Nephron (organoid): ENCODE data around the gene NPM3.

Source experiments
- H3K27ac Mint-ChIP-seq, 3 experiments: 2 replicates each; pipeline ENCODE4 v1.8.0; 2020; ENCODE audit warnings: mixed read lengths in 3 of 3, mild to moderate bottlenecking in 2 of 3, moderate library complexity in 1 of 3
- H3K27me3 Mint-ChIP-seq: 2 replicates; pipeline ENCODE4 v1.8.0; 2021; ENCODE audit warnings: low read depth, mild to moderate bottlenecking, moderate library complexity, mixed read lengths
- H3K36me3 Mint-ChIP-seq: 2 replicates; pipeline ENCODE4 v1.8.0; 2020; ENCODE audit warnings: low read depth, mixed read lengths
- H3K4me1 Mint-ChIP-seq: 2 replicates; pipeline ENCODE4 v1.8.0; 2020; ENCODE audit warnings: mixed read lengths
- H3K4me3 Mint-ChIP-seq, 3 experiments: 2 replicates each; pipeline ENCODE4 v1.8.0; 2020; ENCODE audit warnings: mild to moderate bottlenecking in 3 of 3, mixed read lengths in 3 of 3, moderate library complexity in 2 of 3
- H3K9me3 Mint-ChIP-seq: 2 replicates; pipeline ENCODE4 v1.8.0; 2020; ENCODE audit warnings: mixed read lengths
- CTCF ChIP-seq, 3 experiments: fragments of 200-600 bp; sonication (generic); IDR thresholded peaks; one replicate each; pipeline ENCODE4 v1.5.0; 2021; ENCODE audit warnings: antibody characterized with exemption in 3 of 3; ENCODE audit not compliant: unreplicated experiment in 3 of 3

Gene NPM3

DNA sequence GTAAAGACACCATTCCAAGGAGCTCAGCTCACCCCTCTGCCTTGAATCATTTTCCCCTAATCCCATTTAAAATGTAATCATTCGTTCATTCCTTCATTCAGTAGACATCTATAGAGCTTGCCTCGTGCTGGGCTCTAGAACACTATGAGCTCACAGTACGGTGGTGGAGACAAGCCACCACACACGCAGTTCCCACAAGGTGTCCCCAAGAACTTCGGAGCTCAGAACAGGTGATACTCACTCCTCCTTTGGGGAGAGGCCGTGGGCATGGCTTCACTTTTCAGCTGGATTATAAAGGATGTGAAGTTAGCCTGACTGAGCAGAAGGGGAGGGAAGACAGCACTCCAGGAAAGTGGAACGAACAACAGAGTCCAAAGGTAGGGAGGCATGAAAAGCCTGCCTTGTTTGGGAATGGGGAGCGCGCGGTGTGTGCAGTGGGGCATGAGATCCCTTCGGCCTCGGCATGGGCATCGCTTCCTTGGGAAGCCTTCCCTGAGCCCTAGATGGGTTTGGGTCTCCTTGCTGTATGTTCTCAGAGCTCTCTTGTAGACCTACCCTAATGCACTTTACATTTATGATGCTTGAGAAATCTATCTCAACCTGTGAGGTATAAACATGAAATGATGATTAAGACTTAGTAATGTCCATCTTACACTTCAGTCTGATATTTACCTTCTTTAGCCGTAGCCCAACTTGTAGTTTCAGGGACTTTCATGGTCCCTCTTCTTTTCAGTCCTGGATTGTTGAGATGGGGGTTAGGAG, 35.8 kb upstream of the NPM3 start:
- no peaks in the 10 kb centered on the region for H3K9me3 Mint-ChIP-seq
- H3K4me1 Mint-ChIP-seq = peaks cover 39% of the 10 kb centered on the region
- peaks cover 4% of the 10 kb centered on the region for H3K36me3 Mint-ChIP-seq
- H3K27me3 Mint-ChIP-seq = no peaks in the 10 kb centered on the region
- TF ChIP-seq CTCF (IDR thresholded peaks at IDR 0.05; ENCODE audit: unreplicated experiment in 3 of 3) = no peak
- H3K27ac Mint-ChIP-seq = peak overlapping the region; percentile 91 to 98 (median 98)
- H3K4me3 Mint-ChIP-seq = peak overlapping the region; percentile 96 to 98 (median 97)

- H3K9me3 Mint-ChIP-seq = no peaks in the 10 kb centered on the region
- H3K4me3 Mint-ChIP-seq = peak within 1 kb of the TSS; percentile 96 to 98 (median 97)
- peaks cover 46% of the 10 kb centered on the region for H3K4me1 Mint-ChIP-seq
- no peaks in the 10 kb centered on the region for H3K27me3 Mint-ChIP-seq
- peak within 1 kb of the TSS; percentile 91 to 98 (median 98) for H3K27ac Mint-ChIP-seq
- H3K36me3 Mint-ChIP-seq = peaks cover 8% of the 10 kb centered on the region
- no peak for TF ChIP-seq CTCF (IDR thresholded peaks at IDR 0.05; ENCODE audit: unreplicated experiment in 3 of 3)
These were observed 35.0 kb upstream of the NPM3 start, which contains the start of gene OGA for GRCh38 chr10:101818119-101818871. Gene OGA, minus strand, starts transcription at chr10:101818444. Its CDS starts 422 bp downstream, at chr10:101818022.

- TF ChIP-seq CTCF (IDR thresholded peaks at IDR 0.05; ENCODE audit: unreplicated experiment in 3 of 3) = no peak
- Mint-ChIP-seq H3K27ac (peak overlapping the region; percentile 91 to 98 (median 98)), H3K27me3 (no peaks in the 10 kb centered on the region), H3K36me3 (peaks cover 16% of the 10 kb centered on the region), H3K4me3 (peak overlapping the region; percentile 96 to 98 (median 97)), H3K4me1 (peaks cover 54% of the 10 kb centered on the region), H3K9me3 (no peaks in the 10 kb centered on the region)
These were observed 34.3 kb upstream of the NPM3 start for GRCh38 chr10:101817337-101818118.

GRCh38 chr10:101816913-101817336, 33.7 kb upstream of the NPM3 start:
- H3K36me3 Mint-ChIP-seq = peaks cover 17% of the 10 kb centered on the region
- H3K4me3 Mint-ChIP-seq = peak overlapping the region; percentile 96 to 98 (median 97)
- no peak for TF ChIP-seq CTCF (IDR thresholded peaks at IDR 0.05; ENCODE audit: unreplicated experiment in 3 of 3)
- peak overlapping the region; percentile 42 to 98 (median 91) for H3K27ac Mint-ChIP-seq
- no peaks in the 10 kb centered on the region for H3K27me3 Mint-ChIP-seq
- H3K4me1 Mint-ChIP-seq = peaks cover 55% of the 10 kb centered on the region
- H3K9me3 Mint-ChIP-seq = no peaks in the 10 kb centered on the region

- Mint-ChIP-seq H3K27me3 (no peaks in the 10 kb centered on the region), H3K9me3 (no peaks in the 10 kb centered on the region), H3K4me1 (peaks cover 51% of the 10 kb centered on the region), H3K27ac (peak overlapping the region; percentile 42 to 98 (median 91)), H3K4me3 (peak overlapping the region; percentile 96 to 98 (median 97)), H3K36me3 (peaks cover 22% of the 10 kb centered on the region)
- TF ChIP-seq CTCF (IDR thresholded peaks at IDR 0.05; ENCODE audit: unreplicated experiment in 3 of 3) = no peak
These were observed 33.1 kb upstream of the NPM3 start for GRCh38 chr10:101816376-101816775.
